ENCODE results near the gene DLEU7.

Gene DLEU7

GRCh38 chr13:50843257-50844083, at the start of gene DLEU7:
DLEU7 (minus strand) TSS chr13:50843692; CDS start chr13:50843646, 46 bp downstream.
- DNase-seq (ENCODE audit: low spot score): peak; percentile 6

GRCh38 chr13:50892210-50892944, 48.9 kb upstream of the DLEU7 start:
- peak; percentile 35 for DNase-seq (ENCODE audit: low spot score)

GRCh38 chr13:50891206-50891605, 47.7 kb upstream of the DLEU7 start:
- DNase-seq (ENCODE audit: low spot score): no peak

- no peak for DNase-seq (ENCODE audit: low spot score)
These were observed 45.8 kb upstream of the DLEU7 start for GRCh38 chr13:50889317-50889716.

GRCh38 chr13:50888362-50888761, 44.9 kb upstream of the DLEU7 start:
- DNase-seq (ENCODE audit: low spot score): no peak

GRCh38 chr13:50887151-50887550, 43.7 kb upstream of the DLEU7 start:
- DNase-seq (ENCODE audit: low spot score): no peak

GRCh38 chr13:50884265-50884664, 40.8 kb upstream of the DLEU7 start:
- DNase-seq (ENCODE audit: low spot score): no peak

GRCh38 chr13:50883728-50884127, 40.2 kb upstream of the DLEU7 start:
- no peak for DNase-seq (ENCODE audit: low spot score)

- DNase-seq (ENCODE audit: low spot score): no peak
These were observed 39.4 kb upstream of the DLEU7 start for GRCh38 chr13:50882816-50883435.

- no peak for DNase-seq (ENCODE audit: low spot score)
These were observed 30.5 kb upstream of the DLEU7 start for GRCh38 chr13:50873991-50874390.

- no peak for DNase-seq (ENCODE audit: low spot score)
These were observed 30.0 kb upstream of the DLEU7 start for GRCh38 chr13:50873467-50873866.

- DNase-seq (ENCODE audit: low spot score): no peak
These were observed 27.9 kb upstream of the DLEU7 start for GRCh38 chr13:50871405-50871804.

- DNase-seq (ENCODE audit: low spot score): no peak
These were observed 24.1 kb upstream of the DLEU7 start for GRCh38 chr13:50867637-50867945.

- no peak for DNase-seq (ENCODE audit: low spot score)
These were observed 23.5 kb upstream of the DLEU7 start for GRCh38 chr13:50866817-50867636.

GRCh38 chr13:50864492-50864891, 21.0 kb upstream of the DLEU7 start:
- DNase-seq (ENCODE audit: low spot score): no peak

GRCh38 chr13:50855681-50856080, 12.2 kb upstream of the DLEU7 start:
- no peak for DNase-seq (ENCODE audit: low spot score)

GRCh38 chr13:50850445-50850844, 7.0 kb upstream of the DLEU7 start:
- DNase-seq (ENCODE audit: low spot score): no peak

- no peak for DNase-seq (ENCODE audit: low spot score)
These were observed 4.0 kb upstream of the DLEU7 start for GRCh38 chr13:50847501-50847900.

- DNase-seq (ENCODE audit: low spot score): no peak
These were observed 3.5 kb upstream of the DLEU7 start for GRCh38 chr13:50846861-50847475.

- no peak for DNase-seq (ENCODE audit: low spot score)
These were observed 1.7 kb upstream of the DLEU7 start for GRCh38 chr13:50845211-50845610.

GRCh38 chr13:50844084-50844875, 788 bp upstream of the DLEU7 start:
- DNase-seq (ENCODE audit: low spot score): no peak

All from germinal center (tissue), 1 donor.